HepG2 (cell line): ENCODE measurements around the gene MYO18A. TPM values are rescaled to one million over a fixed set of nuclear protein-coding genes. Genes with fewer than 3 reads are reported as not detected.

Source experiments
- ATAC-seq: fragments of 200-7000 bp; cut with Tn5 transposase; 3 replicates; pipeline ENCODE4 v1.9.1; 2020; ENCODE audit warnings: mild to moderate bottlenecking, moderate library complexity
- BruUV-seq: library from RNA; stranded (reverse); fragments of 400-500 nt; replicated peaks from 2 replicates; lab custom pipeline; 2021; lab: Mats Ljungman, UMichigan
- CTCF ChIA-PET: fragments of 300-600 bp; formaldehyde crosslinking; extraction: SDS; loops from one replicate; lab custom pipeline; 2021; ENCODE audit warnings: low total read pairs, inconsistent platforms, low intra/inter-chr PET ratio; lab: Yijun Ruan, JAX
- POLR2A ChIA-PET: fragments of 350-600 bp; sonication (Branson Sonifier 250); formaldehyde crosslinking; loops from one replicate; lab custom pipeline; 2020; ENCODE audit warnings: antibody characterized with exemption, inconsistent platforms; lab: Yijun Ruan, JAX
- DNase-seq: peaks from one replicate; pipeline ENCODE4 v3.0.0-alpha.2; 2015; ENCODE audit warnings: low spot score
- FAIRE-seq: peaks from 3 replicates; lab custom pipeline; 2011; peaks lifted over from hg19 to GRCh38; lab: Jason Lieb, UNC
- H2AFZ ChIP-seq: one replicate; pipeline ENCODE4 v1.6.1; 2011; ENCODE audit warnings: low read length, inconsistent platforms
- H3K27ac ChIP-seq: fragments of 300-600 bp; 3 replicates; pipeline ENCODE4 v1.8.0; 2011; ENCODE audit warnings: mixed run types, mild to moderate bottlenecking, mixed read lengths, low read length, inconsistent platforms; ENCODE audit not compliant: insufficient read depth; ENCODE audit errors: extremely low read length
- H3K27me3 ChIP-seq, 2 experiments: fragments of 200-600 bp in 1 of 2; 2 replicates in 1 of 2; 3 replicates in 1 of 2; pipeline versions ENCODE4 v1.6.0 to v1.8.0; 2011; ENCODE audit warnings: low read length in 2 of 2, mild to moderate bottlenecking in 2 of 2, moderate library complexity in 2 of 2, inconsistent platforms in 1 of 2; ENCODE audit not compliant: insufficient read depth in 2 of 2, control insufficient read depth in 1 of 2
- H3K36me3 ChIP-seq, 2 experiments: fragments of 200-600 bp in 1 of 2; replicated peaks in 1 of 2; 2 replicates in 1 of 2; 3 replicates in 1 of 2; pipeline versions ENCODE4 v1.5.1 to v1.8.0; 2011; ENCODE audit warnings: low read length in 2 of 2, inconsistent platforms in 1 of 2; ENCODE audit not compliant: insufficient read depth in 2 of 2, control insufficient read depth in 1 of 2
- H3K4me1 ChIP-seq: 2 replicates; pipeline ENCODE4 v1.5.1; 2012; ENCODE audit warnings: low read length, inconsistent platforms; ENCODE audit not compliant: insufficient read depth
- H3K4me2 ChIP-seq: 2 replicates; pipeline ENCODE4 v1.6.0; 2011; ENCODE audit warnings: low read depth, low read length, inconsistent platforms
- H3K4me3 ChIP-seq, 3 experiments: fragments of 200-600 bp in 1 of 3; sonication (generic), shearing (Covaris generic) in 1 of 3; replicated peaks in 1 of 3; 2 replicates each; pipeline ENCODE4 v1.5.1; 2011 to 2016; ENCODE audit warnings: low read length in 3 of 3, inconsistent platforms in 2 of 3, low read depth in 2 of 3, mild to moderate bottlenecking in 2 of 3, control low read depth in 1 of 3, mixed read lengths in 1 of 3; ENCODE audit not compliant: insufficient read depth in 1 of 3
- H3K79me2 ChIP-seq: one replicate; pipeline ENCODE4 v1.6.1; 2011; ENCODE audit warnings: low read length, inconsistent platforms; ENCODE audit not compliant: insufficient read depth
- H3K9ac ChIP-seq: 2 replicates; pipeline ENCODE4 v1.6.0; 2011; ENCODE audit warnings: mild to moderate bottlenecking, low read depth, low read length, inconsistent platforms; ENCODE audit not compliant: insufficient read depth
- H3K9me3 ChIP-seq: 2 replicates; pipeline ENCODE4 v1.5.1; 2012; ENCODE audit warnings: mild to moderate bottlenecking, low read length
- H4K20me1 ChIP-seq: 2 replicates; pipeline ENCODE4 v1.6.0; 2011; ENCODE audit warnings: inconsistent platforms, mild to moderate bottlenecking, low read length, moderate library complexity; ENCODE audit not compliant: insufficient read depth
- ARID5B ChIP-seq: IDR thresholded peaks from 2 replicates; pipeline ENCODE4 v1.4.0; 2020; ENCODE audit warnings: mild to moderate bottlenecking, missing genetic modification reagents
- FOXA1 ChIP-seq, 2 experiments: fragments of 450-650 bp in 1 of 2; sonication (generic) in 1 of 2; formaldehyde crosslinking in 1 of 2; IDR thresholded peaks; 2 replicates each; pipeline versions ENCODE4 v1.4.0 to v1.6.1; 2016 to 2020; ENCODE audit warnings: missing genetic modification reagents in 1 of 2
- GATAD2A ChIP-seq: IDR thresholded peaks from 2 replicates; pipeline ENCODE4 v1.6.1; 2016
- HIVEP1 ChIP-seq: sonication (generic); formaldehyde crosslinking; IDR thresholded peaks from 2 replicates; pipeline ENCODE4 v1.4.0; 2020; ENCODE audit warnings: mild to moderate bottlenecking, missing genetic modification reagents
- HMG20A ChIP-seq: IDR thresholded peaks from 2 replicates; pipeline ENCODE4 v1.6.1; 2016; ENCODE audit warnings: borderline replicate concordance
- IRF2 ChIP-seq: IDR thresholded peaks from 2 replicates; pipeline ENCODE4 v1.6.1; 2018; ENCODE audit warnings: missing genetic modification reagents, missing compliant biosample characterization
- KDM2A ChIP-seq: sonication (generic); formaldehyde crosslinking; IDR thresholded peaks from 2 replicates; pipeline ENCODE4 v1.4.0; 2020; ENCODE audit warnings: low read depth, missing genetic modification reagents, borderline replicate concordance
- SAP130 ChIP-seq: IDR thresholded peaks from 2 replicates; pipeline ENCODE4 v1.6.1; 2016; ENCODE audit warnings: low read depth
- TGIF2 ChIP-seq: IDR thresholded peaks from 2 replicates; pipeline ENCODE4 v1.6.1; 2016; ENCODE audit warnings: control low read depth, missing compliant biosample characterization
- ZNF10 ChIP-seq: sonication (generic); formaldehyde crosslinking; IDR thresholded peaks from 2 replicates; pipeline ENCODE4 v1.4.0; 2020; ENCODE audit warnings: mild to moderate bottlenecking, low read depth, missing genetic modification reagents, borderline replicate concordance
- ZNF263 ChIP-seq: sonication (generic); formaldehyde crosslinking; IDR thresholded peaks from 2 replicates; pipeline ENCODE4 v1.4.0; 2020; ENCODE audit warnings: missing genetic modification reagents
- ZNF614 ChIP-seq: IDR thresholded peaks from 2 replicates; pipeline ENCODE4 v1.6.1; 2018; ENCODE audit warnings: missing biosample characterization, missing genetic modification reagents, inconsistent platforms, borderline replicate concordance
- ZNF746 ChIP-seq: sonication (generic); formaldehyde crosslinking; IDR thresholded peaks from 2 replicates; pipeline ENCODE4 v1.8.0; 2022; ENCODE audit warnings: mild to moderate bottlenecking, missing genetic modification reagents
- WGBS: methylation state at CpG from one replicate; pipeline ENCODE4 v1.1.6; 2017; ENCODE audit warnings: low lambda C conversion rate; 5-methylcytosine and 5-hydroxymethylcytosine counted together
- in situ Hi-C: cut with HindIII; loops from 2 replicates; pipeline ENCODE4 v1.10.0; 2017; ENCODE audit warnings: low pct_unique_long_range_greater_than_20kb; ENCODE audit not compliant: extremely low pct_ligation_motif_present
- intact Hi-C: fragments of 100-400 bp; cut with micrococcal nuclease; formaldehyde crosslinking; loops from one replicate; pipeline ENCODE4 v1.10.0; 2022; ENCODE audit not compliant: unreplicated experiment
- polyA plus RNA-seq, 8 experiments: library from polyadenylated mRNA; depleted of rRNA in 3 of 8; stranded (reverse) in 7 of 8; unstranded in 1 of 8; fragments of >200 nt; fragmentation: Illumina TruSeq in 4 of 8; extraction: Trizol in 4 of 8; gene quantifications; 2 replicates each; pipeline versions ENCODE4 v1.2.1 to v1.2.3, GENCODE V29; 2011 to 2016; ENCODE audit warnings: low read depth in 4 of 8, missing spikeins in 1 of 8, mixed read lengths in 1 of 8; ENCODE audit not compliant: insufficient read depth in 1 of 8
- total RNA-seq, 5 experiments: library from RNA; depleted of rRNA; stranded (reverse); fragments of >200 nt; fragmentation: Illumina TruSeq; extraction: Trizol; gene quantifications; 2 replicates each; pipeline ENCODE4 v1.2.3, GENCODE V29; 2016; ENCODE audit warnings: low read depth in 1 of 5
- TF ChIP-seq, protein P1 (sequence below): sonication (generic); formaldehyde crosslinking; IDR thresholded peaks from 2 replicates; pipeline ENCODE4 v1.5.1; 2020; ENCODE audit warnings: mild to moderate bottlenecking, missing genetic modification reagents, moderate library complexity
- TF ChIP-seq, protein P2 (sequence below): sonication (generic); formaldehyde crosslinking; IDR thresholded peaks from 2 replicates; pipeline ENCODE4 v1.4.0; 2020; ENCODE audit warnings: missing genetic modification reagents

Gene MYO18A
- total and polyA plus RNA-seq, 2 of the 13 experiments (the other 11 are each of a cell fraction or from before 2014, with no cell fraction given), result 16.8 to 24.8 TPM

GRCh38 chr17:29151567-29151966 is 28.6 kb downstream of the MYO18A start:
- H3K4me3 ChIP-seq, result peak overlapping the region in 1 of 3 experiments; percentile 22; a peak in 1 of 6 replicates
- H3K79me2 ChIP-seq, result peaks cover 65% of the 10 kb centered on the region
- intact Hi-C loops, result loop anchor here (1.0 to 10.0 kb wide), 2 partner anchors 27 to 143 kb away; partner anchors contain the start of gene NUFIP2
- no peaks in the 10 kb centered on the region for H3K27me3 ChIP-seq
- no peak overlapping the region for H2AFZ ChIP-seq
- ChIA-PET CTCF (interaction anchor here (0.8 to 4.6 kb wide), 3 partner anchors 28 to 68 kb away, joined by 3 to 40 read pairs (median 4); partner anchors contain the start of gene MYO18A), POLR2A (interaction anchor here (1.3 to 21.6 kb wide), 2 partner anchors 27 to 143 kb away, joined by 3 to 618 read pairs; partner anchors contain the start of gene MYO18A)
- H3K9ac ChIP-seq, result peak overlapping the region; percentile 52
- peaks cover 13% of the 10 kb centered on the region; the same call in 1 of the 2 replicates for H4K20me1 ChIP-seq
- H3K27ac ChIP-seq, result peak overlapping the region; percentile 74
- peaks cover 96% of the 10 kb centered on the region for H3K4me1 ChIP-seq
- peak overlapping the region; percentile 55 for H3K4me2 ChIP-seq
- no peaks in the 10 kb centered on the region for H3K9me3 ChIP-seq
- peaks cover 6 to 13% of the 10 kb centered on the region in 2 experiments; a peak in 4 of 5 replicates for H3K36me3 ChIP-seq
- 3% methylated on average over 4 of the region's 4 CpGs for WGBS
- FAIRE-seq (peak; percentile 81), DNase-seq (peak; percentile 94), ATAC-seq (peak; percentile 38)
- no TSS peak for BruUV-seq
- in situ Hi-C loops, result no loop called here
- no peak for TF ChIP-seq ZNF10 (CRISPR knock-in tag)
- TF ChIP-seq KDM2A (CRISPR knock-in tag), result 0 out of 2 replicates have a peak, but pooled peaks have one; percentile 17
- TF ChIP-seq GATAD2A (CRISPR knock-in tag), result peak; percentile 53
- peak; percentile 51; the same call in 1 of the 2 replicates for TF ChIP-seq ARID5B (CRISPR knock-in tag)
- TF ChIP-seq ZNF263 (CRISPR knock-in tag), result peak; percentile 44; the same call in 1 of the 2 replicates
- TF ChIP-seq ZNF614, result peak; percentile 53; the same call in 1 of the 2 replicates
- peak; percentile 49; the same call in 1 of the 2 replicates for TF ChIP-seq IRF2 (CRISPR knock-in tag)
- TF ChIP-seq HIVEP1, result 0 out of 2 replicates have a peak, but pooled peaks have one; percentile 26
- 0 out of 2 replicates have a peak, but pooled peaks have one; percentile 43 for TF ChIP-seq TGIF2 (CRISPR knock-in tag)
- peak; percentile 43; the same call in 1 of the 2 replicates for TF ChIP-seq SAP130 (CRISPR knock-in tag)
- TF ChIP-seq FOXA1 (IDR thresholded peaks at IDR 0.05), result no peak
- TF ChIP-seq FOXA1 (CRISPR knock-in tag; IDR thresholded peaks at IDR 0.05), result peak; percentile 40; the same call in 1 of the 2 replicates
- TF ChIP-seq HMG20A (CRISPR knock-in tag), result peak; percentile 24; the same call in 1 of the 2 replicates
- TF ChIP-seq, protein P1, sequence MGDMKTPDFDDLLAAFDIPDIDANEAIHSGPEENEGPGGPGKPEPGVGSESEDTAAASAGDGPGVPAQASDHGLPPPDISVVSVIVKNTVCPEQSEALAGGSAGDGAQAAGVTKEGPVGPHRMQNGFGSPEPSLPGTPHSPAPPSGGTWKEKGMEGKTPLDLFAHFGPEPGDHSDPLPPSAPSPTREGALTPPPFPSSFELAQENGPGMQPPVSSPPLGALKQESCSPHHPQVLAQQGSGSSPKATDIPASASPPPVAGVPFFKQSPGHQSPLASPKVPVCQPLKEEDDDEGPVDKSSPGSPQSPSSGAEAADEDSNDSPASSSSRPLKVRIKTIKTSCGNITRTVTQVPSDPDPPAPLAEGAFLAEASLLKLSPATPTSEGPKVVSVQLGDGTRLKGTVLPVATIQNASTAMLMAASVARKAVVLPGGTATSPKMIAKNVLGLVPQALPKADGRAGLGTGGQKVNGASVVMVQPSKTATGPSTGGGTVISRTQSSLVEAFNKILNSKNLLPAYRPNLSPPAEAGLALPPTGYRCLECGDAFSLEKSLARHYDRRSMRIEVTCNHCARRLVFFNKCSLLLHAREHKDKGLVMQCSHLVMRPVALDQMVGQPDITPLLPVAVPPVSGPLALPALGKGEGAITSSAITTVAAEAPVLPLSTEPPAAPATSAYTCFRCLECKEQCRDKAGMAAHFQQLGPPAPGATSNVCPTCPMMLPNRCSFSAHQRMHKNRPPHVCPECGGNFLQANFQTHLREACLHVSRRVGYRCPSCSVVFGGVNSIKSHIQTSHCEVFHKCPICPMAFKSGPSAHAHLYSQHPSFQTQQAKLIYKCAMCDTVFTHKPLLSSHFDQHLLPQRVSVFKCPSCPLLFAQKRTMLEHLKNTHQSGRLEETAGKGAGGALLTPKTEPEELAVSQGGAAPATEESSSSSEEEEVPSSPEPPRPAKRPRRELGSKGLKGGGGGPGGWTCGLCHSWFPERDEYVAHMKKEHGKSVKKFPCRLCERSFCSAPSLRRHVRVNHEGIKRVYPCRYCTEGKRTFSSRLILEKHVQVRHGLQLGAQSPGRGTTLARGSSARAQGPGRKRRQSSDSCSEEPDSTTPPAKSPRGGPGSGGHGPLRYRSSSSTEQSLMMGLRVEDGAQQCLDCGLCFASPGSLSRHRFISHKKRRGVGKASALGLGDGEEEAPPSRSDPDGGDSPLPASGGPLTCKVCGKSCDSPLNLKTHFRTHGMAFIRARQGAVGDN (CRISPR knock-in tag), result peak; percentile 20; the same call in 1 of the 2 replicates
- TF ChIP-seq, protein P2, sequence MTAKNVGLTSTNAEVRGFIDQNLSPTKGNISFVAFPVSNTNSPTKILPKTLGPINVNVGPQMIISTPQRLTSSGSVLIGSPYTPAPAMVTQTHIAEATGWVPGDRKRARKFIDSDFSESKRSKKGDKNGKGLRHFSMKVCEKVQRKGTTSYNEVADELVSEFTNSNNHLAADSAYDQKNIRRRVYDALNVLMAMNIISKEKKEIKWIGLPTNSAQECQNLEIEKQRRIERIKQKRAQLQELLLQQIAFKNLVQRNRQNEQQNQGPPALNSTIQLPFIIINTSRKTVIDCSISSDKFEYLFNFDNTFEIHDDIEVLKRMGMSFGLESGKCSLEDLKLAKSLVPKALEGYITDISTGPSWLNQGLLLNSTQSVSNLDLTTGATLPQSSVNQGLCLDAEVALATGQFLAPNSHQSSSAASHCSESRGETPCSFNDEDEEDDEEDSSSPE, result no peak
- peak; percentile 37; the same call in 1 of the 2 replicates for TF ChIP-seq ZNF746 (CRISPR knock-in tag)
